OCI-LY3 (cell line): ENCODE results near the gene CST7.

Experiments
- H2AFZ ChIP-seq: fragments of 200-600, 300-600 bp; shearing (Covaris generic); 2 replicates; pipeline ENCODE4 v1.6.0; 2014; ENCODE audit warnings: antibody characterized with exemption, low read depth, low read length
- H3K27ac ChIP-seq: fragments of 200-600, 300-600 bp; sonication (generic); 2 replicates; pipeline ENCODE4 v1.5.1; 2014; ENCODE audit warnings: mild to moderate bottlenecking, low read length, moderate library complexity, mixed read lengths
- H3K27me3 ChIP-seq: fragments of 200-600, 300-600 bp; sonication (generic); 2 replicates; pipeline ENCODE4 v1.6.1; 2014; ENCODE audit warnings: low read depth, low read length, mixed read lengths
- H3K36me3 ChIP-seq: fragments of 200-600, 300-600 bp; sonication (generic); replicated peaks from 2 replicates; pipeline ENCODE3; 2014; ENCODE audit warnings: low read depth, low read length, mixed read lengths
- H3K4me1 ChIP-seq: fragments of 300-600, 200-600 bp; sonication (generic); 2 replicates; pipeline ENCODE4 v1.6.1; 2014; ENCODE audit warnings: low read length, mixed read lengths
- H3K4me2 ChIP-seq: fragments of 200-600, 300-600 bp; sonication (generic); 2 replicates; pipeline ENCODE4 v1.6.1; 2014; ENCODE audit warnings: low read length, mixed read lengths
- H3K4me3 ChIP-seq: fragments of 300-600, 200-600 bp; sonication (generic); 2 replicates; pipeline ENCODE4 v1.5.1; 2014; ENCODE audit warnings: antibody characterized with exemption, mild to moderate bottlenecking, low read length, moderate library complexity
- H3K79me2 ChIP-seq: fragments of 300-600, 200-600 bp; shearing (Covaris generic); 2 replicates; pipeline ENCODE4 v1.6.1; 2014; ENCODE audit warnings: mild to moderate bottlenecking, low read length, mixed read lengths
- H3K9ac ChIP-seq: fragments of 300-600, 200-600 bp; shearing (Covaris generic); 2 replicates; pipeline ENCODE4 v1.6.0; 2014; ENCODE audit warnings: mild to moderate bottlenecking, low read length, moderate library complexity
- H3K9me3 ChIP-seq: fragments of 200-600, 300-600 bp; shearing (Covaris generic); 2 replicates; pipeline ENCODE4 v1.6.1; 2014; ENCODE audit warnings: low read length, mixed read lengths; ENCODE audit not compliant: insufficient read depth
- H4K20me1 ChIP-seq: fragments of 200-600, 300-600 bp; sonication (generic); 2 replicates; pipeline ENCODE4 v1.6.1; 2016; ENCODE audit warnings: low read length, mixed read lengths; ENCODE audit not compliant: insufficient read depth
- CTCF ChIP-seq: fragments of 200-600, 300-600 bp; sonication (generic); IDR thresholded peaks from 2 replicates; pipeline ENCODE4 v1.5.1; 2014; ENCODE audit warnings: antibody characterized with exemption, low read length, low read depth
- EZH2phosphoT487 ChIP-seq: fragments of 200-600 bp; shearing (Covaris generic); IDR thresholded peaks from 2 replicates; pipeline ENCODE4 v1.6.1; 2018; ENCODE audit warnings: antibody characterized with exemption, mixed run types, low read depth

CST7 gene

GRCh38 chr20:24979036-24979960 is 30.2 kb downstream of the CST7 start:
- no peak for TF ChIP-seq CTCF
- Histone ChIP-seq H3K4me1 (no peaks in the 10 kb centered on the region), H2AFZ (no peak overlapping the region), H3K4me3 (no peak overlapping the region), H4K20me1 (no peaks in the 10 kb centered on the region), H3K36me3 (peaks cover 65% of the 10 kb centered on the region), H3K9me3 (peaks cover 9% of the 10 kb centered on the region), H3K27ac (no peak overlapping the region), H3K4me2 (no peak overlapping the region), H3K9ac (no peak overlapping the region), H3K27me3 (no peaks in the 10 kb centered on the region), H3K79me2 (peaks cover 27% of the 10 kb centered on the region)

- H3K79me2 ChIP-seq: peaks cover 39% of the 10 kb centered on the region
- H3K4me2 ChIP-seq: no peak overlapping the region
- H3K36me3 ChIP-seq: peaks cover 65% of the 10 kb centered on the region
Measured at GRCh38 chr20:24980291-24981053, 31.4 kb downstream of the CST7 start.

GRCh38 chr20:24981282-24981681 is 32.2 kb downstream of the CST7 start:
- Histone ChIP-seq H4K20me1 (0 out of 2 replicates have a peak, but pooled peaks cover 6% of the 10 kb centered on the region), H3K9ac (no peak overlapping the region), H3K4me3 (no peak overlapping the region), H3K27ac (no peak overlapping the region), H3K27me3 (no peaks in the 10 kb centered on the region), H3K79me2 (peaks cover 46% of the 10 kb centered on the region), H3K4me2 (no peak overlapping the region), H3K9me3 (peaks cover 6% of the 10 kb centered on the region), H3K4me1 (no peaks in the 10 kb centered on the region), H3K36me3 (peaks cover 57% of the 10 kb centered on the region), H2AFZ (no peak overlapping the region)
- TF ChIP-seq EZH2phosphoT487 (no peak), CTCF (no peak)

More at GRCh38 chr20:24980291-24981053, 31.4 kb downstream of the CST7 start:
- H3K27ac ChIP-seq: no peak overlapping the region
- TF ChIP-seq EZH2phosphoT487: no peak
- TF ChIP-seq CTCF: no peak
- H3K9ac ChIP-seq: no peak overlapping the region
- no peaks in the 10 kb centered on the region for H3K27me3 ChIP-seq
- no peak overlapping the region for H3K4me3 ChIP-seq
- no peak overlapping the region for H2AFZ ChIP-seq
- no peaks in the 10 kb centered on the region for H3K4me1 ChIP-seq
- H3K9me3 ChIP-seq: peaks cover 9% of the 10 kb centered on the region
- 0 out of 2 replicates have a peak, but pooled peaks cover 6% of the 10 kb centered on the region for H4K20me1 ChIP-seq

- Histone ChIP-seq H2AFZ (no peak overlapping the region), H3K27ac (no peak overlapping the region), H3K4me2 (no peak overlapping the region), H4K20me1 (0 out of 2 replicates have a peak, but pooled peaks cover 6% of the 10 kb centered on the region), H3K27me3 (no peaks in the 10 kb centered on the region), H3K79me2 (peaks cover 47% of the 10 kb centered on the region), H3K4me3 (no peak overlapping the region), H3K36me3 (peaks cover 52% of the 10 kb centered on the region), H3K9ac (no peak overlapping the region), H3K9me3 (peaks cover 1% of the 10 kb centered on the region; the same call in 1 of the 2 replicates), H3K4me1 (no peaks in the 10 kb centered on the region)
- no peak for TF ChIP-seq EZH2phosphoT487
- no peak for TF ChIP-seq CTCF
Measured at GRCh38 chr20:24981790-24982189, 32.7 kb downstream of the CST7 start.
